Measurements from ENCODE around the gene LYZL2. TPM values are rescaled to one million over a fixed set of nuclear protein-coding genes. Genes with fewer than 3 reads are reported as not detected.

The LYZL2 gene
- total RNA-seq: not detected in 2 replicates

GRCh38 chr10:30629653-30630052, at the start of gene LYZL2:
Gene LYZL2 (minus strand): TSS chr10:30629753. CDS start chr10:30626915, 2,838 bp downstream.

Other genes with a start within 250 kb of the LYZL2 start
- 5.8 and 22.6 TPM in 2 replicates for gene MAP3K8, start 195.6 kb downstream of the LYZL2 start, total RNA-seq